Measurements from ENCODE around the gene SIPA1L3. TPM values are rescaled to one million over a fixed set of nuclear protein-coding genes. Genes with fewer than 3 reads are reported as not detected.
A peak's percentile ranks its signal among the peaks of the same experiment; 100 is the strongest.

Gene SIPA1L3
- total RNA-seq, 2 donors from 2014 or later: 136 to 180 TPM

DNA sequence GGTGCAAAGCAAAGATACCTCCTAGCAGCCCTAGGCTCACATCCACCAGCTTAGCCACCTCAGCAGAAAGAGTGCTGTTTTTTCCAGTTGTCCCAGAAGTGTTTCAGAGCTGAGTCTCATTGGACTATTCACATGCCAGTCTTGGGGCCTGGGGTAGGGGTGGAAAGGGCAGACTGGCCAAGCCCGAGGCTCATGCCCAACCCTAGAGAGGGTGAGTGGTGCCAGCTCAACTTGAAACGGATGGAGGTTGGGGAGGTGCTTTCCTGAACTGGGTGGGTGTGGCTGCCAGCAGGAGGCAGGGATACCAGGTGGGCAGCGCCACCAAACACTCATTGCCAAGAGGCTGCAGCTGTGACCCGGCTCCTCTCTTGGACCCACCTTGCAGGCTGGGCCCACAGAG lies 200.1 kb downstream of the SIPA1L3 start:
- no peak for DNase-seq
- no peak for ATAC-seq
- intact Hi-C loops (cut with DNase I, micrococcal nuclease): no loop called here

DNA sequence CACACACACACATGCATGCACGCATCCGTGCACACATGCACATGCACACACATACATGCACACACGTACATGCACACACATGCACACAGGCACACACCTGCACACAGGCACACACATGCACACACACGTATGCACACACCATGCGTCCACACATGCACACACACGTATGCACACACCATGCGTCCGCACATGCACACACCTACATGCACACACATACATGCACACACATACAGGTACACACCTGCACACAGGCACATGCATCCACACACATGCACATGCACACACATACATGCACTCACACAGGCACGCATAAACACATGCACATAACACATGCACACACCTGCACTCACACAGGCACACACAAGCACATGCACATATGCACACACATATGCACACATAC lies 204.9 kb downstream of the SIPA1L3 start:
- intact Hi-C loops (cut with DNase I, micrococcal nuclease): no loop called here
- DNase-seq: no peak
- no peak for ATAC-seq

DNA sequence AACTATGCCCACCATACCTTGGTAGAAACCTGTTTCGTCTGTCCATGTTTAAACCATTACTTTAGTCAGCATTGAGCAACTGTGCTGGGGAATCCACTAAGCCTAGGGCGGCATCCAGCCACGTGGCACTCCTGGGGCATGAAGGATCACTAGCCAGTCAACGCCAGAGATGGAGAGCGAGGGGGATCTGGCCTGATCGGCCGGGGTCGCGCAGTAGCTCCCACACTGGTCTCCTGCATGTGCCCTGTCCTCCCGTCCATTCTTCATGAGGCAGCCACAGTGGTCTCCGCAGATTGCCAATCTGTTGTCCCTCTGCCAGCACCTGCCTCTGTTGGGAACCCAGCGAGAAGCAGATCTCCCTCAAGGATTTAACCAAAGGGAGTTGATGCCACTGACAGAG lies 207.6 kb downstream of the SIPA1L3 start:
- no peak for DNase-seq
- peak; percentile 14 for ATAC-seq
- intact Hi-C loops (cut with DNase I, micrococcal nuclease): no loop called here

DNA sequence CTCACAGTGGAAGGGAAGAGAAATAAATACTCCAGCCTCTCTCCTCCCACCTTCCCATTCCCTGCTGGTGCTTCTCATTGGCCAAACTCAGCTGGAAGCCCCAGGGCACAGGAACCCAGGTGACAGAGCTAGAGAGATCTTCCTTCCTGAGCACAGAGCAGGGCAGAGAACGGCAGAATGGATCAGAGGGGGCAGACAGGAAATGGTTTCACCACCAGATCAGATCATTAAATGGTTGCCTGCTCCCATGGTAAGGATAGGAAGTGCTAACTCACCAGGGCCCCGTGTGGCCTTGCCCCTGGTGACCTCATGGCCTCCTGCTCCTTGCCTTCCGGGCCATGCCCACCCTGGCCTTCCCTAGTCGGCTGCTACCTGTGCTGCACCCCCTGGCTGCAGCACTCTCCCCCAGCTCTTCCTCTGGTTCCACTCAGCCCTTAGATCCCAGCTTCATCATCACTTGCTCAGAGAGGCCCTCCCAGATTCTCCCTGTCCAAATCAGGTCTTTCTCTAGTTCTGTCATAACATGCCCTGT lies 208.3 kb downstream of the SIPA1L3 start:
- DNase-seq (no peak), ATAC-seq (peak; percentile 12)
- intact Hi-C loops (cut with DNase I, micrococcal nuclease): no loop called here

DNA sequence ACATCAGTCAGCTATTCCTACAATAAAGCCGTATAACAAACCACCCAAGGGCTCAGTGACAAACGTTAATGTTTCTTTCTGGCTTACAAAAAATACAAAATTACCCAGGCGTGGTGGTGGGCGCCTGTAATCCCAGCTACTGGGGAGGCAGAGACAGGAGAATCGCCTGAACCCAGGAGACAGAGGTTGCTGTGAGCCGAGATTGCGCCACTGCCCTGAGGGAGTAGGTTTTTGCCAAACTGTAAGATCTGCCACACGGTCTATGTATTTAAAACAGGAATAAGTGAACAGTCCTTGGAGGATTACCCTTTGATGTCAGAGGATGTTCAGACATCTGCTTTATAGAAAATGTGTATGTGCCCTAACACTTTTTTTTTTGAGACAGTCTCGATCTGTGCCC lies 211.2 kb downstream of the SIPA1L3 start:
- intact Hi-C loops (cut with DNase I, micrococcal nuclease): no loop called here
- DNase-seq (no peak), ATAC-seq (no peak)

DNA sequence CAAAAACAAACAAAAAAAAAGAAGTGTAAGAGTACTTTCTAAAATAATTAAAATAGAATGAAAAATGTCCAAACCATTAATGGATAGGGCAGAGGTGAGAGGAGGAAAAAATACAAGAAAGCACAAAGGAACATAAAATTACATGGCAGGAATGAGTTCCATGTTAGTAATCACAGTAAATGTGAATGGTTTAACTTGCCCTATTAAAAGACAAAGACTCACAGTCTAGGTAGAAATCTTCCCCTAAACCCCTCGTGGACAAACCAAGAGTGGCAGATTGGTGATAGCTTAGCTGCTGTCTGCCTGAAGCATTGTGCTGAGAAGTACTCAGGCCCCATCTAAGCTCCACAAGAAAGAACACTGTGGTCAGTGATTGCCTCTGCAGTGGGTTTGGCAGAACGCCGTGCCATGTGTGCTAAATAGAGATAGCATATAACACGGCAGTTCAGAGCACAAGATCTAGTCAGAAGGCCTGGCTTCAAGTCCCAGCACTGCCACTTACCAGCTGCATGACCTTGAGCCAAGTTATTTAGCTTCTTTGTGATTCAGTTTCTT lies 213.5 kb downstream of the SIPA1L3 start:
- intact Hi-C loops (cut with DNase I, micrococcal nuclease): no loop called here
- no peak for DNase-seq
- ATAC-seq: no peak

DNA sequence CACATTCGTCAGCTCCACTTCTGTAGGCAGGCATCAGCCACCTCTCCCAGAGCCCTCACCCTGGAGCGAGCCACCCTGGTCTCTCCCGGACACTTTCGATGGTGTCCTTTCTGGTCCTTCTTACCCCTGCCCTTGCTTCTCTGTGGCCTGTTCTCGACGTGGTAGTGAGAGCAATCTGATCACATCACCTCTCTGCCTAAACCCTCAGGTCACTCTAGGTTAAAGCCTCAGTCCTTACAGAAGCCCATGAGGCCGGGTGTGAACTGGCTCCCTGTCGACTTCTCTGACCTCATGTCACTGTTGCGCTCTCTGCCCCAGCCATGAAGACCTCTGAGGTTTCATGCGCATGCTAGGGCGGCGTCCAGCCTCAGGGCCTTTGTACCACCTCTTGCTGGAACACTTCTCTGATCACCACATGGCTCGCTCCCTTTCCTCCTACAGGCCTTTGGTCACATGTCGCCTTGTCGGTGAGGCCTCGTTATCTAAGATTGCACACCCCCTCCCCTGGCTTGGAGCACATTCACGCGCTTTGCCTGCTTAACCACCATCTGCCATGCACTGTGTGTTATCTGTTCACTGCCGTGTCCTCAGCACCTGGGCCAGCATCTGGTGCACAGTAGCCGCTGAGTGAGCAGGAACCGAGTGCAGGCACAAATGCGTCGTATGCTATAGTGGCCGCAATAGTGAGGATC lies 215.5 kb downstream of the SIPA1L3 start:
- no peak for DNase-seq
- intact Hi-C loops (cut with DNase I, micrococcal nuclease): no loop called here
- ATAC-seq: peak; percentile 5

DNA sequence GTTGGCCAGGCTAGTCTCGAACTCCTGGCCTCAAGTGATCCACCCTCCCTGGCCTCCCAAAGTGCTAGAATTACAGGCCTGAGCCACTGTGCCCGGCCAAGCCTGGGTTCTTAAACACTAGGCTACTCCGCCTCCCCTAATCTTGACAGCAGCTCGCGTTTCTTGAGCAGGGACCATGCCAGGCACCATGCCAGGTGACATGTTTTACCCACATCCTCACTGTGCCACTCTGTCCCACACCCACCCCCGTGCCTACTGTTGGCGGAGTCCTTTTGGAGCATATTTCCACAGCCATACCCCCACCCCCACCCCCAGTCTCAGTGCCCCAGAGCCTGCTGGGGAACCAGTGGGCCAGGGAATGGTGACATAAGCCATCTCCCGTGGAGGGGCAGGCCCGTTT lies 218.2 kb downstream of the SIPA1L3 start:
- DNase-seq (no peak), ATAC-seq (no peak)
- intact Hi-C loops (cut with DNase I, micrococcal nuclease): no loop called here

DNA sequence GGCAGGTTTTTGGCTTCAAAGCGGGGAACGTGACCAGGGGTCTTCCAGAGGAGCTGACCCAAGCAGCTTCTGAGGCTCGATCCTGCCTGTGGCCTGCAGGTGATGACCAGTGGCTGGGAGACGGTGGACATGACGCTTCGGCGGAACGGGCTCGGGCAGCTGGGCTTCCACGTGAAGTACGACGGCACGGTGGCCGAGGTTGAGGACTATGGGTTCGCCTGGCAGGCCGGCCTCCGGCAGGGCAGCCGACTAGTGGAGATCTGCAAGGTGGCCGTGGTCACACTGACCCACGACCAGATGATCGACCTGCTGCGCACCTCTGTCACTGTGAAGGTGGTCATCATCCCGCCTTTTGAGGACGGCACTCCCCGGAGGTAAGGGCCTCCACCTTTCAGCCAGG lies 223.4 kb downstream of the SIPA1L3 start:
- DNase-seq: no peak
- intact Hi-C loops (cut with DNase I, micrococcal nuclease): no loop called here

DNA sequence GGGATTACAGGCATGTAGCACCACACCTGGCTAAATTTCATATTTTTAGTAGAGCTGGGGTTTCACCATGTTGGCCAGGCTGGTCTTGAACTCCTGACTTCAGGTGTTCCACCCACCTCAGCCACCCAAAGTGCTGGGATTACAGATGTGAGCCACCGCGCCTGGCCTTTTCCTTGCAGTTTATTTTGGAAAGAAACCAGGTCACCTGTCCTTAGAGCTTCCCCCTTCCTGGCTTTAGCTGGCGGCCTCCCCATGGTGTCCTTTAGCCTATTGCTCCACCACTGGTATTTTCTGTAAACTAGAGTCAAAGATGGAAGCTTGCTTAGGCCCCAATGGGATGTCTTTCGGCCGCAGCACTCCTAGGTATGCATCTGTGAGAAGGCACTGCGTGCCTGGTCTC lies 225.8 kb downstream of the SIPA1L3 start:
- DNase-seq (no peak), ATAC-seq (no peak)
- intact Hi-C loops (cut with DNase I, micrococcal nuclease): no loop called here

More for the DNA sequence above, 223.4 kb downstream of the SIPA1L3 start:
- ATAC-seq: no peak

DNA sequence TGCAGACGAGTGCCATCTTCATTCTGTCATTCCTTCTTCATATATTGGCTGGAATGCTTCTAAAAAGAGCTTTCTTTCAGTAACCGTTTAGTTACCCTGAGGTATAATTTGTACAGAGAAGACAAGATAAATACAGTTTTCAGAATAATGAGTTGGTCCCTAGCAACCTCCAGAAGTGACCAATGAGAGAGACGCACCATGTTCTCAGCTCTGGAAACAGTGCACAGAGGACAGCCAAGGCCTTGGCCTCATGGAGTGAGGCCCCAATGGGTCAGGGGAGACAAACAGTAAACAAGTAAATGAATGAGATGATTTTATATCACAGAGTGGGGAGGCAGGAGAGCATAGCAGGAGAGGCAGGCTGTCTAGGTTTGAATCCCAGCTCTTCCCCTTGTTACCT lies 226.3 kb downstream of the SIPA1L3 start:
- intact Hi-C loops (cut with DNase I, micrococcal nuclease): no loop called here
- no peak for DNase-seq
- no peak for ATAC-seq

DNA sequence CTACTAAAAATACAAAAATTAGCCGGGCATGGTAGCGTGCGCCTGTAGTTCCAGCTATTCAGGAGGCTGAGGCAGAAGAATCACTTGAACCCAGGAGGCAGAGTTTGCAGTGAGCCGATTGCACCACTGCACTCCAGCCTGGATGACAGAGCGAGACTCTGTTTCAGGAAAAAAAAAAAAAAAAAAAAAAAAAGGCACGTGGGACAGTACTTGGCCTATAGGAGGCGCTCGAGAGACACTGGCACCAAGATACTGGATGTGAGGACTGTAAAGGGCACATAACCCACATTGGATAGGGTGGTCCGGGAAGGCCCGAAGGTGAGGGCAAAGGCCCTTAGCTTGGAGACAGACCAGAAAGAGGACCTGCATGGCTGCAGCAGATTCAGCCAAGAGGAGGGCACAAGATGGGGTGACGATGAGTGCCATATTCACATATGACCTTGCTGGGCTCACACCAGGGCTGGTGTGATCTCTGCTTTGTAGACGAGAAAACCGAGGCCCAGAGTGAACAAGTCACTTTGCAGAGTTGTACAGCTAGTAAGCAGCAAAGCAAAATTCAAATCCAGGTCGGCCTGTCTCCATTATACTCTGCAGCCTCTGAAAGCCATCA lies 227.6 kb downstream of the SIPA1L3 start:
- DNase-seq (peak in 1 of 2 donors; percentile 30), ATAC-seq (peak; percentile 28)
- intact Hi-C loops (cut with DNase I, micrococcal nuclease): no loop called here

DNA sequence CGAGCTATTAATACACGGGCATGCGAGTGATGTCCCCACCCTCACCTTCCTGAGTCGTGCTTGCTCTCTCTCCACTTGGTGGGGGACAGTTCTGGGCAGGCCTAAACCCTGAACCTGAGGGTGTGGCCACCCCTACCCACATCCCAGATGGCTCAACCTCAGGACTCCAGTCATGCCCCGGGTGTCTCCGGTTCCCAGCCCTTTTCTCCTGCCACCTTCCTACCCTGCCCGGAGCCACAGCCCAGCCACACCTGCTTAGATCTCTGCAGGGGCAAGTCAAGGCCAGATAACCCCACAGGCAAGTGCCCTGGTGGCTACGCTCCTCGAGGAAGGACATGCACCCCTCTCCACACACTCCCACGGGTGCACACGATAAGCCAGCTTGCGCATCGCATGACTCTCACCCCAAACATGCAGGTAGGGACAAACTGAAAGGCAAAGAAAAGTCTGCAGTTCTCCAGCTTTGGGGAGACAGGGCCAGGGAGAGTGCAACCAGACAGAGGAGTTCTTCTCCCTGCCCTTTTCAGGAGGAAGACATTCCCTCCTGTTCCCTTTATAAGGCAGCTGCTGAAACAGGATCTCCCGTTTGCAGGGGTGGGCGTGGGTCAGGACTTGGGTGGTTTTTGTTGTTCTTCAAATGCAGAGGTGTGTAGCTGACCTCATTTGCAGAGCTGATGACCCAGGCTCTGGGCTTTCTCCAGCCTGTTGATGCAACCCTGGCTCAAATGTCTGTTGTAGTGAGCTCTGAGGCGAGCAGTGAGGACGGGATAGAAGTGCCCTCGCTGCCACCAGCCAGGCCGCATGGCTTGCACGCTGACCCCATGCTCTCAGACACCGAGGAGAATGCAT lies 228.4 kb downstream of the SIPA1L3 start:
- DNase-seq (no peak), ATAC-seq (peak; percentile 12)
- intact Hi-C loops (cut with DNase I, micrococcal nuclease): no loop called here

DNA sequence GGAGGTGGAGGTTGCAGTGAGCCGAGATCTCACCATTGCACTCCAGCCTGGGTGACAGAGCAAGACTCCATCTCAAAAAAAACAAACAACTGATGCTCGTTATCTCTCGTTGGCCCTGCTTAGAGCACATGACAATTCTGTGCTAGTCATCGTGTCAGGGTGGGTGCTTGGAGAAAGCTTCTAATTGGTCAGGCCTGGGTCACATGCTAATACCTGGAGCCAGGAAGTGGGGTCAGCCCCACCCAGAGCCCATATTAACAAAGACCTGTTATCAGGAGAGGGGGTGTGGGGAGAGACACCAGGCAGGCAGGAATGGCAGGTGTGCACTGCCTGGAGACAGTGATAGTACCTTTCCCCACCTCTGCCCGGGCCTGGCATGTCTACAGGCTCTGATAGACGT lies 232.1 kb downstream of the SIPA1L3 start:
- DNase-seq: no peak
- peak; percentile 24 for ATAC-seq
- intact Hi-C loops (cut with DNase I, micrococcal nuclease): no loop called here

DNA sequence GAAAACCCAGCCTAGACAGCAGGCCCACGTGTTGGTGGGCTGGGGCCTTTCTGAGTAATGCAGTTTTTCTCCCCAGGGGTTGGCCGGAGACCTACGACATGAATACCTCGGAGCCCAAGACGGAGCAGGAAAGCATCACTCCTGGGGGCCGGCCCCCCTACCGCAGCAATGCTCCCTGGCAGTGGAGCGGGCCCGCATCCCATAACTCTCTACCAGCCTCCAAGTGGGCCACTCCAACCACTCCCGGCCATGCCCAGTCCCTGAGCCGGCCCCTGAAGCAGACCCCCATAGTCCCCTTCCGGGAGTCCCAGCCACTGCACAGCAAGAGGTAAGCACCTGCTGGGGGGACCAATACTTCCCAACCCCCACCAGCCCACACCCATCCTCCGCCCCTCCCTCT lies 234.1 kb downstream of the SIPA1L3 start:
- DNase-seq (no peak), ATAC-seq (no peak)
- intact Hi-C loops (cut with DNase I, micrococcal nuclease): no loop called here

DNA sequence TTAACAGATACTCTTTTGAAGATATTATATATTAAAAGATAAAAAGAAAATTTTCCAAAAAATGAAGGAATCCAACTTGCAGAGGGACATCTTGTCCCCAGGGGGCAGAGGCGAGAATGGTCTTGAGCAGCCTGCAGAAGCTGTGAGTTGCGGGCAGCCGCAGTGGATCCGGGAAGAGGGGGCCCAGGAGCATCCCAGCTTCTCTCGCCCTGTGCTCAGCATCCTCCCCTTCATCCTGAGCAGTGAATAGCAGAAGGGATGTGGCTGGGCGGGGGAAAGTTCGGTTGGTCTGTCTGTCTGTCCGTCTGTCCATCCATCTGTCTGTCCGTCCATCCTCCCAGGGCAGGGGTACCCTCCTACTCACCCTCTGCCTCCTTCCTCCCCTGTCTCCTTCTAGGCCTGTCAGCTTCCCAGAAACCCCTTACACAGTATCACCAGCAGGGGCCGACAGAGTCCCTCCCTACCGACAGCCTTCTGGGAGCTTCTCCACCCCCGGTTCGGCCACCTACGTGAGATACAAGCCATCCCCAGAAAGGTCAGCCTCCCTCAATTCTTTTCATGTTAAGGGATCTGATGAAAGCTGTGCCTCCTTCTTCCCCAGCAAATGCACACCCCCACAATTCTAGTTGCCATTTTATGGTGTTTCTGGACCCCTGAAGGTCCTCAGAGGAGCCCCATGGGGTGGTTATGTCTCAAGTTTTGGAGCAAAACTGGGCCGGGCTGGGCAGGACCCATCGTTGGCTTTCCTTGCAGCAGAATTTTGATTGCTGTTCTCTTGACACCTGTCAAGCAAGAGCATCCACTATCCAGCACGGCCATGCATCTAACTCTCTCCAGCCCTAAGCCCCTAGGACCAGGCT lies 235.4 kb downstream of the SIPA1L3 start:
- DNase-seq (peak; percentile 35 to 49), ATAC-seq (peak; percentile 60)
- intact Hi-C loops (cut with DNase I, micrococcal nuclease): no loop called here

DNA sequence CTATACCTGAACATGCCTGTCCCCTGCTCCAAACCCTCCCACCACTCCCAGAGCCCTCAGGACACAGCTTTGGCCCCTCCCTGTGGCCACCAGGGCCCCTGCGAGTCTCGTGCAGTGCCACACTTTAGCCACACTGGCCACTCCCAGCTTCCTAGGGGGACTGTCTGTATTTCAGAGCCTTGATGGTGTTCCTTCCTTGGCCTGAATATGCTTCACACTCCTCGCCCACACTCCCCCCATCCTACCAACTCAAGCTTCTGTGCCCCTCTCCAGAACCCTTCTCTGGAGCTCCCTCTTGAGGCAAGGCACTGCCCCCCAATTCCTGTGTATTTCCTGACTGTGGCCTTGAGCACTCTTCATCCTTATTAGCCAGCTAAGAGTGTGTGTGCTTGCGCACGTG lies 236.8 kb downstream of the SIPA1L3 start:
- no peak for ATAC-seq
- DNase-seq: no peak
- intact Hi-C loops (cut with DNase I, micrococcal nuclease): no loop called here

DNA sequence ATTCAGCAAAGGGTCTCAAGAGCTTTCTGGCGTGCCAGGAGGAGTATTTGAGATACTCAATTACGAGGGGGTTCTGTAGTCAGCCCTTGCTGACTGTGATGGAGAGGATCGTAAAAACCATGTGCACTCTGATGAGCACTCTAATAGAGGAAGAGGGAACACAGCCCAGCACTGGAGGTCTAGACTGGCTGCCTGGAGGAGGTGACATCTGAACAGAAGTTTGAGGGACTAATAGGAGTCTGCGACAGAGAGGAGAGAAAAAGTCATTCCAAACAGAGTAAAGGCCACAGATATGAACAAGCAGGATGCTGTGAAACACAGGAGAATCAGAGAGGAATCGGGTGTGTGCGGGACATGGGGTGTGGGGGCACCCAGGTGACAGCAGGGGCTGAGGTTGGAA lies 237.7 kb downstream of the SIPA1L3 start:
- DNase-seq: no peak
- intact Hi-C loops (cut with DNase I, micrococcal nuclease): no loop called here
- no peak for ATAC-seq

DNA sequence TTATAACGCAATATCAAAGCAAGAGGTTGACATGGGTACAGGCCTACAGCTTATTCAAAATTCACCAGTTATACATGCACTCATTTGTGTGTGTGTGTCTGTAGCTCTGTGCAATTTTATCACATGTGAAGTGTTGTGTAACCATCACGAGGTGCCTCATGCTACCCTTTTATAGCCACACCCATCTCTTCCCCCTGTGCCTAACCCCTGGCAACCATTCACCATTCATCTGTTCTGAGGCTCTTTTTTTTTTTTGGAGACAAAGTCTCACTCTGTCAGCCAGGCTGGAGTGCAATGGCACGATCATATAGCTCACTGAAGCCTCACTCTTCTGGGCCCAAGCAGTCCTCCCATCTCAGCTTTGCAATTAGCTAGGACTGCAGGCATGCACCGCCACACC lies 238.6 kb downstream of the SIPA1L3 start:
- intact Hi-C loops (cut with DNase I, micrococcal nuclease): no loop called here
- ATAC-seq (no peak), DNase-seq (no peak)

All from left colon (tissue), 2 donors.